HT-29 (cell line): ENCODE measurements around the gene RGS16. TPM values are rescaled to one million over a fixed set of nuclear protein-coding genes. Genes with fewer than 3 reads are reported as not detected.

Source experiments
- small RNA-seq: library from RNA; depleted of rRNA; stranded (forward); fragments of <200 nt; gene quantifications from one replicate; pipeline ENCODE3, GENCODE V24; 2014
- total RNA-seq: library from RNA; depleted of rRNA; stranded (reverse); fragments of >200 nt; shearing (Covaris generic); gene quantifications from 2 replicates; pipeline ENCODE4 v1.2.3, GENCODE V29; 2014; rRNA removed

RGS16 gene
- total RNA-seq, 1 experiment from 2014 or later = 5.1 TPM

Small RNAs within 50 kb of the gene (small RNA-seq; reads per million reads assigned to genes)
- gene RF00017 = not detected

Other genes starting within 250 kb of the RGS16 start
- 212 and 243 TPM in 2 replicates for gene GLUL, start 212.6 kb downstream of the RGS16 start, total RNA-seq
- not detected in 2 replicates for gene TEDDM1, start 203.7 kb downstream of the RGS16 start, total RNA-seq
- not detected in 2 replicates for gene RGSL1, start 154.2 kb downstream of the RGS16 start, total RNA-seq
- gene RNASEL, start 15.1 kb downstream of the RGS16 start, total RNA-seq = 1.6 and 1.9 TPM in 2 replicates
- not detected in 2 replicates for gene RGS8, start 80.2 kb upstream of the RGS16 start, total RNA-seq
- 0.86 and 3.0 TPM in 2 replicates for gene NPL, start 185.4 kb upstream of the RGS16 start, total RNA-seq
- 115 and 131 TPM in 2 replicates for gene DHX9, start 235.0 kb upstream of the RGS16 start, total RNA-seq